Measurements from ENCODE around the gene DGCR8.

DNA sequence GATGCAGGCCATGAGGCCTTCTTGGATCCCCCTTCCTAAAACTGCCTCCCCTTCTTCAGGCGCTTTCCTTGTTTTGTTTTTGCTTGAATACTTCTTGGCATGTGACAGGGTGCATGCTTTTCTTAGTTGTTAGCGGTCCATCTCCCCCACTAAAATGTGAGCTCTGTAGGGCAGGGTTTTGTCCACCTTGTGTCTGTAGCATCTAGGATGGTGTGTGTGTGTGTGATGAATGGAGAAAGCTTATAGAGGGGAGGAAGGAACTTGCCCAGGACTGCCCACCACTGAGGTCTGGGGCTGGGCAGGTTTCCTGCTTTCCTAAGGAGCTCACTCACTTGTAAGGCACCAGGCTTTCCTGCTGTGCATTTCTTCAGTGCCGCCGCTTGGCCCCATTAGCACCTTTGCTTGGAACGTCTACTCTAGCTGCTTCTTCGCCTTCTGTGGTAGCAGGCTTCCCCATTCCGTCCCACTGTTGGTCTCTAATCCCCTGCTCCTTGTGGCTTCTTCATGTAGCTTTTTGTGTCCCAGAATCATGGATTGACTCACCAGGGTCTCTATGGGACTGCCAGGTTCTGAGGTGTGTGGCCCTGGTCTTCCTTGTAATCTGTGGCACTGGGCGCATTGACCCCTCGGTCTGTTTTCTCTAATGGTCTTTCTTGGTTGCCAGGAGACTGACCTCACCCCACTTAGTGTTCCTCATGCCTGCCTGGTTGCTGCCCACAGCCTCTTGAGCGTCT is 3.3 kb downstream of the DGCR8 start:
- TF ChIP-seq CTCF (IDR thresholded peaks at IDR 0.05): no peak
- no peak for TF ChIP-seq EP300 (IDR thresholded peaks at IDR 0.05)
- TF ChIP-seq POLR2A (IDR thresholded peaks at IDR 0.05): no peak
